ENCODE measurements around the gene HS3ST5. TPM values are rescaled to one million over a fixed set of nuclear protein-coding genes. Genes with fewer than 3 reads are reported as not detected.

Gene HS3ST5
- total RNA-seq, 4 donors from 2014 or later, result 0.48 TPM; not detected in 3

DNA sequence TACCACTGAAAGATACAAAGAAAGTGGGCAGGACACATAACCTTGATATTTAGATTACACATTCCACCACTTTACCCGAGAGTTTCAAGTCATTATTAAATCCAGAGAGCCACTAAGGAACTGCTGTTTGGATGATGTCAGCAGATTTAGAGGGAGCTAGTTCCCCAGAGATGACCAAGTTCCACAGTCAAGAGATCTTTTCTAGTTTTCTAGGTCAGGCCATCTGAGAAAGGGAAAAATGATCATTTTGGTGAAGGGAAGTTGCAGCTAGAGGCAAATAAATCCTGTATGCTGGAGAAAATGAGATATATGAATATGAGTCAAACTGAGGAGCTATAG lies 147.8 kb downstream of the HS3ST5 start:
- H3K9me3 ChIP-seq, result no peaks in the 10 kb centered on the region
- no peak for DNase-seq
- H3K4me3 ChIP-seq, result no peak overlapping the region
- no peaks in the 10 kb centered on the region for H3K27me3 ChIP-seq
- intact Hi-C loops (cut with DNase I; ENCODE audit: low total_unique reads), result no loop called here
- no peaks in the 10 kb centered on the region for H3K36me3 ChIP-seq
- no peak overlapping the region for H3K27ac ChIP-seq
- TF ChIP-seq, protein P1, sequence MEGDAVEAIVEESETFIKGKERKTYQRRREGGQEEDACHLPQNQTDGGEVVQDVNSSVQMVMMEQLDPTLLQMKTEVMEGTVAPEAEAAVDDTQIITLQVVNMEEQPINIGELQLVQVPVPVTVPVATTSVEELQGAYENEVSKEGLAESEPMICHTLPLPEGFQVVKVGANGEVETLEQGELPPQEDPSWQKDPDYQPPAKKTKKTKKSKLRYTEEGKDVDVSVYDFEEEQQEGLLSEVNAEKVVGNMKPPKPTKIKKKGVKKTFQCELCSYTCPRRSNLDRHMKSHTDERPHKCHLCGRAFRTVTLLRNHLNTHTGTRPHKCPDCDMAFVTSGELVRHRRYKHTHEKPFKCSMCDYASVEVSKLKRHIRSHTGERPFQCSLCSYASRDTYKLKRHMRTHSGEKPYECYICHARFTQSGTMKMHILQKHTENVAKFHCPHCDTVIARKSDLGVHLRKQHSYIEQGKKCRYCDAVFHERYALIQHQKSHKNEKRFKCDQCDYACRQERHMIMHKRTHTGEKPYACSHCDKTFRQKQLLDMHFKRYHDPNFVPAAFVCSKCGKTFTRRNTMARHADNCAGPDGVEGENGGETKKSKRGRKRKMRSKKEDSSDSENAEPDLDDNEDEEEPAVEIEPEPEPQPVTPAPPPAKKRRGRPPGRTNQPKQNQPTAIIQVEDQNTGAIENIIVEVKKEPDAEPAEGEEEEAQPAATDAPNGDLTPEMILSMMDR (IDR thresholded peaks at IDR 0.05), result no peak
- TF ChIP-seq POLR2A (IDR thresholded peaks at IDR 0.05), result no peak
- H3K4me1 ChIP-seq, result no peaks in the 10 kb centered on the region

DNA sequence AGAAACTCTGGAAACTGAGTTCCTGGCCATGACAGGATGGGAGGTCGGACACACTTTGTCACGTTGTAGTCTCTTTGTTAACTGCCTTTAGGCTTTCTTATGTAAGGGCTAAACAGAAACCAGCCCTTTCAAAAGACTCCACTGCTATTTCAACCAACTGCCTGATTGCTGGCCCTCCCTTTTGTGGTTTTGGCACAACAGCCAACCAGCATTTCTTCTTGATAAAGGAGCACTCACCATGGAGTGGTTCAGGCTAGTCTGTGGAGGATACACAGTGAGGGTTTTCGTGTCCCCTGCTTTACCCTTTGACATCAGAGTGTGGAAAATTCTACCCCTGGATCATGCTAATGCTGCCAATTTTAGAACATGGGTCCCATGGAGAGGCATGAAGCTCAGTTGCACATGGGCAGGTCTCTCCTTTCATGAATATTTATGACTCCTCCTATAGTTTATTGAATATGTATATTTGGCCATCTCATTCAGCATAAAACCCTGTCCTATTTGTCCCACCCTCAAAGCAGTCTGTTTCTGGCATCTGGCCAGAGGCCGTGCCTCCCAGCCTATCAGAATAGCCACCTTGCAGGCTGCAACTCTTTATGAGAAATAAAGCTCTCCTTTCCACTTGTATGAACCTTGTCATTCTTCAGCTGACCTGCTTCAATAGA lies 148.3 kb downstream of the HS3ST5 start:
- DNase-seq, result no peak
- intact Hi-C loops (cut with DNase I; ENCODE audit: low total_unique reads), result no loop called here
- Histone ChIP-seq H3K4me3 (no peak overlapping the region), H3K4me1 (no peaks in the 10 kb centered on the region), H3K9me3 (no peaks in the 10 kb centered on the region), H3K27me3 (no peaks in the 10 kb centered on the region), H3K36me3 (no peaks in the 10 kb centered on the region), H3K27ac (no peak overlapping the region)
- no peak for TF ChIP-seq POLR2A (IDR thresholded peaks at IDR 0.05)
- TF ChIP-seq, protein P1 (IDR thresholded peaks at IDR 0.05), result no peak

DNA sequence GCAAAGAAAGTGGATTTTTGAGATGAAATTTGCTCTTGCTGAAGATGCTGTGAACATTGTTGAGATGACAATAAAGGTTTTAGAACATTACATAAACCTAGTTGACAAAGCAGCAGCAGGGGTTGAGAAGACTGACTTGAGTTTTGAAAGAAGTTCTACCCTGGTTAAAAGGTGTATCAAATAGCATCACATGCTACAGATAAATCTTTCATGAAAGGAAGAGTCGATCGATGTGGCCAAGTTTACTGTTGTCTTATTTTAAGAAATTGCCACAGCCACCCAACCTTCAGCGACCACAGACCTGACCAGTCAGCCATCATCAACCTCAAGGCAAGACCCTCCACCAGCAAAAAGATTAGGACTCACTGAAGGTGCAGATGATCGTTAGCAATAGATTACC lies 155.3 kb downstream of the HS3ST5 start:
- Histone ChIP-seq H3K27me3 (no peaks in the 10 kb centered on the region), H3K4me1 (no peaks in the 10 kb centered on the region), H3K9me3 (no peaks in the 10 kb centered on the region), H3K27ac (no peak overlapping the region), H3K4me3 (no peak overlapping the region), H3K36me3 (no peaks in the 10 kb centered on the region)
- TF ChIP-seq, protein P1 (IDR thresholded peaks at IDR 0.05), result no peak
- no peak for TF ChIP-seq POLR2A (IDR thresholded peaks at IDR 0.05)
- DNase-seq, result no peak
- intact Hi-C loops (cut with DNase I; ENCODE audit: low total_unique reads), result no loop called here

DNA sequence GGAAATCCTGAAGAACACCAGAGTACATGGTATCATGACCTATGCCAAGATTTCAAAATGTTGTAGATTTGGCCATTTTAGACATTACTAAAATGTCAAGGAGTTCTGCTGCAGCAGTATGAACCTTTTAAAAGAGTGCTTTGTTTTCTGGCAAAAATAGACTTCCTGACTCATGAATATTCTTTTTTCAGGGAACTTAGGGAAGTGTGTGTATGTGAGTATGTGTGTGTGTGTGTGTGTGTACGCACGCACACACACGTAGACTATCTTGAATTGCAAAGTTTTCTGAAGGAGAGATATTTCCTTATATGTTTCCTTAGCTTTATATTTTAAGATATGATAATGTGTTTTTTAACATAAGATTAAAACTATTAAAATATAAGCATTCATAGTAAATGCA lies 161.2 kb downstream of the HS3ST5 start:
- no peak for DNase-seq
- no peaks in the 10 kb centered on the region for H3K36me3 ChIP-seq
- intact Hi-C loops (cut with DNase I; ENCODE audit: low total_unique reads), result no loop called here
- H3K27ac ChIP-seq, result no peak overlapping the region
- no peak for TF ChIP-seq POLR2A (IDR thresholded peaks at IDR 0.05)
- TF ChIP-seq, protein P1 (IDR thresholded peaks at IDR 0.05), result no peak
- no peaks in the 10 kb centered on the region for H3K27me3 ChIP-seq
- H3K4me3 ChIP-seq, result no peak overlapping the region
- no peaks in the 10 kb centered on the region for H3K9me3 ChIP-seq
- no peaks in the 10 kb centered on the region for H3K4me1 ChIP-seq

DNA sequence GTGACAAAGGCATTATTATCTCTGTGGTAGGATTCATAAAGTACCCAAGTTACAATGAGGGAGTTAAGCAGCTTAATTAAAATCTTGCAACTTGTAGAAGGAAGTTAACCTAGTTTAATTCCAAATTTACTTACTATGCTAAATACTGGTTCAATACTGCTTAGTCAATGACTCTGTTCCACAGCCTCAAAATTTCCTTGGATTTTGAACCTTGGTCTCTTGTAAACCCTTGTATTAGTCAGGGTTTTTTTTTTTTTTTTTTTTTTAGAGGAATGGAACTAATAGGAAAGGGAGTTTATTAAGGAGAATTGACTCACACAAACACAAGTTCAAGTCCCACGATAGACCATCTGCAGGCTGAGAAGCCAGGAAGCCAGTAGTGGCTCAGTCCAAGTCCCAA lies 163.4 kb downstream of the HS3ST5 start:
- Histone ChIP-seq H3K27me3 (no peaks in the 10 kb centered on the region), H3K27ac (no peak overlapping the region), H3K4me1 (no peaks in the 10 kb centered on the region), H3K36me3 (no peaks in the 10 kb centered on the region), H3K9me3 (no peaks in the 10 kb centered on the region), H3K4me3 (no peak overlapping the region)
- DNase-seq, result no peak
- intact Hi-C loops (cut with DNase I; ENCODE audit: low total_unique reads), result no loop called here
- no peak for TF ChIP-seq POLR2A (IDR thresholded peaks at IDR 0.05)
- TF ChIP-seq, protein P1 (IDR thresholded peaks at IDR 0.05), result no peak
